GM21619 (cell line): Measurements from ENCODE around the gene ANGEL2.
"Not testable (repeated sequence)": the region's sequence is repeated elsewhere in the genome, so short reads cannot be mapped to it uniquely, and the experiment has no call there.

Experiments
- ATAC-seq: cut with Tn5 transposase; IDR thresholded peaks from one replicate; pipeline ENCODE4 v1.9.1; 2021; ENCODE audit not compliant: unreplicated experiment

ANGEL2 gene

GRCh38 chr1:212976586-212976985 lies 39.1 kb downstream of the ANGEL2 start:
- ATAC-seq = no peak

GRCh38 chr1:212975111-212975918 lies 40.4 kb downstream of the ANGEL2 start:
- ATAC-seq = no peak

GRCh38 chr1:212974711-212975110 lies 41.0 kb downstream of the ANGEL2 start:
- no peak for ATAC-seq

GRCh38 chr1:212973899-212974298 lies 41.8 kb downstream of the ANGEL2 start:
- ATAC-seq = no peak

- no peak for ATAC-seq
Measured at GRCh38 chr1:212973426-212973825, 42.2 kb downstream of the ANGEL2 start.

- ATAC-seq = no peak
Measured at GRCh38 chr1:212971312-212971711, 44.4 kb downstream of the ANGEL2 start.

GRCh38 chr1:212970085-212970484 lies 45.6 kb downstream of the ANGEL2 start:
- ATAC-seq = no peak

- ATAC-seq = no peak
Measured at GRCh38 chr1:212968368-212968863, 47.3 kb downstream of the ANGEL2 start.

GRCh38 chr1:212967801-212968200 lies 47.9 kb downstream of the ANGEL2 start:
- peak; percentile 58 for ATAC-seq

GRCh38 chr1:212966616-212967015 lies 49.1 kb downstream of the ANGEL2 start:
- no peak for ATAC-seq

GRCh38 chr1:212964993-212965392 lies 50.7 kb downstream of the ANGEL2 start:
- ATAC-seq = not testable (repeated sequence)

- ATAC-seq = no peak
Measured at GRCh38 chr1:212964102-212964501, 51.6 kb downstream of the ANGEL2 start.

GRCh38 chr1:212962509-212962908 lies 53.2 kb downstream of the ANGEL2 start:
- no peak for ATAC-seq

- no peak for ATAC-seq
Measured at GRCh38 chr1:212960932-212961331, 54.7 kb downstream of the ANGEL2 start.

- ATAC-seq = peak; percentile 77
Measured at GRCh38 chr1:212959266-212960220, 56.1 kb downstream of the ANGEL2 start.

- ATAC-seq = no peak
Measured at GRCh38 chr1:212958175-212958574, 57.5 kb downstream of the ANGEL2 start.

- no peak for ATAC-seq
Measured at GRCh38 chr1:212957546-212957945, 58.1 kb downstream of the ANGEL2 start.

GRCh38 chr1:212955961-212956620 lies 59.6 kb downstream of the ANGEL2 start:
- ATAC-seq = no peak

- ATAC-seq = no peak
Measured at GRCh38 chr1:212955098-212955497, 60.6 kb downstream of the ANGEL2 start.

GRCh38 chr1:212954514-212954913 lies 61.2 kb downstream of the ANGEL2 start:
- ATAC-seq = no peak

- ATAC-seq = no peak
Measured at GRCh38 chr1:212953321-212953720, 62.3 kb downstream of the ANGEL2 start.
